K562 (cell line): ENCODE data around the gene RNF222. TPM values are rescaled to one million over a fixed set of nuclear protein-coding genes. Genes with fewer than 3 reads are reported as not detected.

ENCODE experiments used
- ATAC-seq: fragments of 200-7000 bp; cut with Tn5 transposase; 3 replicates; pipeline ENCODE4 v1.9.1; 2020; ENCODE audit warnings: moderate library complexity
- BruUV-seq: library from RNA; stranded (reverse); fragments of 400-500 nt; replicated peaks from 2 replicates; lab custom pipeline; 2021; lab: Mats Ljungman, UMichigan
- CTCF ChIA-PET: fragments of 300-600 bp; formaldehyde crosslinking; extraction: SDS; loops from one replicate; lab custom pipeline; 2021; ENCODE audit warnings: low intra/inter-chr PET ratio; lab: Yijun Ruan, JAX
- POLR2A ChIA-PET: fragments of 300-600, 350-650 bp; sonication (Branson Sonifier 250); formaldehyde crosslinking; extraction: SDS; loops from one replicate; lab custom pipeline; 2021; ENCODE audit warnings: antibody characterized with exemption, inconsistent platforms; lab: Yijun Ruan, JAX
- DNase-seq, 4 experiments: peaks; one replicate each; pipeline versions ENCODE4 v3.0.0 to v3.0.0-alpha.2; 2011 to 2018; ENCODE audit warnings: low spot score in 3 of 4, mixed read lengths in 3 of 4; ENCODE audit errors: extremely low read depth in 1 of 4
- FAIRE-seq: peaks from 2 replicates; lab custom pipeline; 2011; peaks lifted over from hg19 to GRCh38; lab: Jason Lieb, UNC
- H2AFZ ChIP-seq: 2 replicates; pipeline ENCODE4 v1.6.0; 2011; ENCODE audit warnings: low read depth, low read length, control low read depth, inconsistent platforms
- H3K27ac ChIP-seq: fragments of 200-600 bp; 3 replicates; pipeline ENCODE4 v1.8.0; 2011; ENCODE audit warnings: low read depth, mild to moderate bottlenecking, control low read depth, inconsistent platforms, low read length, moderate library complexity, mixed read lengths; ENCODE audit errors: extremely low read depth
- H3K27me3 ChIP-seq, 2 experiments: fragments of 300-600 bp in 1 of 2; 2 replicates in 1 of 2; 3 replicates in 1 of 2; pipeline versions ENCODE4 v1.6.0 to v1.8.0; 2011; ENCODE audit warnings: inconsistent platforms in 2 of 2, low read length in 2 of 2, mild to moderate bottlenecking in 1 of 2, mixed read lengths in 1 of 2, moderate library complexity in 1 of 2; ENCODE audit not compliant: control insufficient read depth in 2 of 2, insufficient read depth in 2 of 2
- H3K36me3 ChIP-seq: fragments of 300-600 bp; 3 replicates; pipeline ENCODE4 v1.8.0; 2011; ENCODE audit warnings: mild to moderate bottlenecking, low read length, inconsistent platforms; ENCODE audit not compliant: control insufficient read depth, insufficient read depth
- H3K4me1 ChIP-seq, 2 experiments: fragments of 200-600 bp in 1 of 2; replicated peaks in 1 of 2; 2 replicates in 1 of 2; 3 replicates in 1 of 2; pipeline versions ENCODE4 v1.5.1 to v1.8.0; 2011; ENCODE audit warnings: inconsistent platforms in 2 of 2, low read length in 2 of 2, mild to moderate bottlenecking in 1 of 2, mixed read lengths in 1 of 2, moderate library complexity in 1 of 2; ENCODE audit not compliant: control insufficient read depth in 2 of 2, insufficient read depth in 2 of 2
- H3K4me2 ChIP-seq: 2 replicates; pipeline ENCODE4 v1.6.1; 2011; ENCODE audit warnings: low read length, control low read depth, inconsistent platforms, mixed read lengths; ENCODE audit not compliant: insufficient read depth
- H3K4me3 ChIP-seq: fragments of 200-600 bp; sonication (generic), shearing (Covaris generic); 2 replicates; pipeline ENCODE4 v1.5.1; 2016; ENCODE audit warnings: control low read depth, inconsistent platforms
- H3K79me2 ChIP-seq: fragments of 200-600 bp; 3 replicates; pipeline ENCODE4 v1.8.0; 2011; ENCODE audit warnings: low read length, inconsistent platforms; ENCODE audit not compliant: control insufficient read depth, insufficient read depth
- H3K9ac ChIP-seq, 2 experiments: 2 replicates each; pipeline versions ENCODE4 v1.6.0 to v1.6.1; 2011; ENCODE audit warnings: low read depth in 2 of 2, low read length in 2 of 2, control low read depth in 1 of 2, inconsistent platforms in 1 of 2, mild to moderate bottlenecking in 1 of 2, mixed read lengths in 1 of 2; ENCODE audit not compliant: insufficient read depth in 1 of 2
- H3K9me1 ChIP-seq: one replicate; pipeline ENCODE4 v1.6.0; 2011; ENCODE audit warnings: inconsistent platforms, mild to moderate bottlenecking, low read length, moderate library complexity; ENCODE audit not compliant: control insufficient read depth, insufficient read depth
- H3K9me3 ChIP-seq: replicated peaks from 2 replicates; pipeline ENCODE4 v1.5.1; 2011; ENCODE audit warnings: low read depth, low read length, inconsistent platforms; ENCODE audit not compliant: control insufficient read depth, insufficient read depth
- H4K20me1 ChIP-seq: replicated peaks from 2 replicates; pipeline ENCODE4 v1.6.1; 2011; ENCODE audit warnings: low read length, inconsistent platforms, mixed read lengths; ENCODE audit not compliant: control insufficient read depth, insufficient read depth
- EZH2 ChIP-seq: IDR thresholded peaks from 2 replicates; pipeline ENCODE4 v1.6.1; 2012; ENCODE audit warnings: low read depth, mild to moderate bottlenecking, inconsistent platforms, low read length, borderline replicate concordance
- HDAC1 ChIP-seq, 2 experiments: fragments of 450-650 bp; IDR thresholded peaks; 2 replicates each; pipeline ENCODE4 v1.6.1; 2016 to 2017; ENCODE audit warnings: inconsistent platforms in 1 of 2, mild to moderate bottlenecking in 1 of 2, moderate library complexity in 1 of 2
- JUN ChIP-seq, 2 experiments: sonication (generic) in 1 of 2; formaldehyde crosslinking in 1 of 2; IDR thresholded peaks; 2 replicates each; pipeline versions ENCODE4 v1.6.1 to v1.8.0; 2012 to 2022; ENCODE audit warnings: borderline replicate concordance in 2 of 2, mild to moderate bottlenecking in 2 of 2, improper control_type of control experiment in 1 of 2, low read depth in 1 of 2, low read length in 1 of 2, missing genetic modification reagents in 1 of 2
- SLC30A9 ChIP-seq: fragments of 250-450 bp; sonication (Bioruptor Pico); IDR thresholded peaks from 2 replicates; pipeline ENCODE4 v1.8.0; 2022; ENCODE audit warnings: mild to moderate bottlenecking, moderate library complexity
- WGBS: fragments of 100-300 bp; shearing (Covaris generic); methylation state at CpG from one replicate; pipeline ENCODE4 v1.1.6; 2016; ENCODE audit warnings: low coverage, mixed read lengths; ENCODE audit not compliant: insufficient coverage; ENCODE audit errors: missing lambda C conversion rate; 5-methylcytosine and 5-hydroxymethylcytosine counted together
- in situ Hi-C: fragments of 300-500 bp; cut with MboI; formaldehyde crosslinking; loops from 4 replicates; pipeline ENCODE4 v1.15.0; 2018; ENCODE audit warnings: inconsistent platforms, mixed read lengths
- intact Hi-C: fragments of 100-400 bp; cut with micrococcal nuclease; formaldehyde crosslinking; loops from 2 replicates; pipeline ENCODE4 v1.14.2; 2022
- polyA plus RNA-seq, 8 experiments: library from polyadenylated mRNA; depleted of rRNA in 4 of 8; stranded (reverse) in 5 of 8; unstranded in 3 of 8; fragments of >200 nt; fragmentation: Nextera tagmentation in 2 of 8; fragmentation: Illumina TruSeq in 1 of 8; extraction: Ambion mirVana in 2 of 8; extraction: Trizol in 1 of 8; gene quantifications; 2 replicates each; pipeline versions ENCODE4 v1.2.1 to v1.2.3, GENCODE V29; 2011 to 2014; ENCODE audit warnings: inconsistent platforms in 1 of 8, missing spikeins in 1 of 8
- total RNA-seq, 7 experiments: library from RNA; depleted of rRNA in 6 of 7; stranded (reverse); fragments of >200 nt in 6 of 7; fragmentation: Illumina TruSeq in 2 of 7; extraction: Trizol in 2 of 7; gene quantifications; 2 replicates each; pipeline versions ENCODE4 v1.2.1 to v1.2.3, GENCODE V29; 2011 to 2021; ENCODE audit warnings: low replicate concordance in 1 of 7
- TF ChIP-seq, protein P1 (sequence below), 2 experiments: fragments of 450-650 bp; formaldehyde crosslinking in 1 of 2; IDR thresholded peaks; 2 replicates each; pipeline versions ENCODE4 v1.4.0 to v1.6.1; 2014 to 2020; ENCODE audit warnings: mild to moderate bottlenecking in 2 of 2, borderline replicate concordance in 1 of 2, low read depth in 1 of 2

The RNF222 gene
- total and polyA plus RNA-seq, 9 of the 15 experiments (the other 6 are each of a cell fraction or from before 2014, with no cell fraction given): not detected

DNA sequence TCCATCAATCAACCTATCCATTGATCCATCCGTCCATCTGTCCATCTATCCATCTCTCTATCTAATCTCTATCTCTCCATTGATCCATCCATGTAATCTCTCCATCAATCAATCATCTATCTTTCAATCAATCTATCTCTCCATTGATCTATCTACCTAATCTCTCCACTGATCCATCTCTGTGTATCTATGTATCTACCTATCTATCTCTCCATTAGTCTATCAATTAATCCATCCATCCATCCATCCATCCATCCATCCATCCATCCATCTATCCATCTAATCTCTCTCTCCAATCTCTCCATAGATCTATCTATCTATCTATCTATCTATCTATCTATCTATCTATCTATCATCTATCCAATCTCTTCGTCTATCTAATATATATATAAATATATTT lies 3.5 kb upstream of the RNF222 start (continued):
- TF ChIP-seq SLC30A9 (CRISPR knock-in tag) (no peak), HDAC1 (IDR thresholded peaks at IDR 0.05) (peak in 1 of 2 experiments; percentile 25; a peak in 1 of 4 replicates), JUN (IDR thresholded peaks at IDR 0.05; ENCODE audit: borderline replicate concordance, low read depth, low read length) (no peak), JUN (CRISPR knock-in tag; IDR thresholded peaks at IDR 0.05; ENCODE audit: borderline replicate concordance) (no peak)
- TF ChIP-seq, all 486 proteins: peak for 4

DNA sequence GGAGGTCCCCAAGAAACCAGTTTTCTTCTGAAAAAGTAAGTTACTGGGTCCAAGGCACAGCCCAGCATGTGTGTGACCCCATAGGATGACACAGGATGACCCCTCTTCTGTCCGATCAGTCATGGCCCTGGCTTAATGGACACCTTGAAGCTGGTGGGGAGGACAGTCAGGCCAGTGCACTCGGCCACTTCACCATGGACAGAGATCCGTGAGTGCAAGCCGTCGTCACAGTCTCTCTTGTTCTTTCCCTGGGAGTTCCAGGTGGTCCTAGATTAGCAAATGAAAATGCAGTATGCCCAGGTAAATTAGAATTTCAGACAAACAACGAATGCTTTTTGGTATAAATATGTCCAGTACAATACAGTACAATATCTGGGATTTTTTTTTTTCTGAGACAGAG lies 1.4 kb upstream of the RNF222 start:
- no peaks in the 10 kb centered on the region for H3K36me3 ChIP-seq
- H3K4me1 ChIP-seq: peaks cover 0 to 4% of the 10 kb centered on the region in 2 experiments; a peak in 2 of 5 replicates
- H4K20me1 ChIP-seq: no peaks in the 10 kb centered on the region
- intact Hi-C loops: no loop called here
- H3K4me2 ChIP-seq: no peak overlapping the region
- in situ Hi-C loops: loop anchor here (25.0 kb wide), 1 partner anchor 1138 kb away; no protein-coding TSS in a partner anchor
- no peak overlapping the region for H3K9ac ChIP-seq
- no peak overlapping the region for H3K27ac ChIP-seq
- ChIA-PET CTCF (no interaction called here), POLR2A (no interaction called here)
- no TSS peak for BruUV-seq
- no peak for FAIRE-seq
- peak; percentile 21; the same call in 1 of the 3 replicates for ATAC-seq
- no peak overlapping the region for H2AFZ ChIP-seq
- DNase-seq: no peak
- 8% methylated on average over 6 of the region's 6 CpGs for WGBS
- H3K27me3 ChIP-seq: peaks cover 0 to 15% of the 10 kb centered on the region in 2 experiments; a peak in 3 of 5 replicates
- H3K9me3 ChIP-seq: no peaks in the 10 kb centered on the region
- H3K4me3 ChIP-seq: no peak overlapping the region
- TF ChIP-seq, protein P1, sequence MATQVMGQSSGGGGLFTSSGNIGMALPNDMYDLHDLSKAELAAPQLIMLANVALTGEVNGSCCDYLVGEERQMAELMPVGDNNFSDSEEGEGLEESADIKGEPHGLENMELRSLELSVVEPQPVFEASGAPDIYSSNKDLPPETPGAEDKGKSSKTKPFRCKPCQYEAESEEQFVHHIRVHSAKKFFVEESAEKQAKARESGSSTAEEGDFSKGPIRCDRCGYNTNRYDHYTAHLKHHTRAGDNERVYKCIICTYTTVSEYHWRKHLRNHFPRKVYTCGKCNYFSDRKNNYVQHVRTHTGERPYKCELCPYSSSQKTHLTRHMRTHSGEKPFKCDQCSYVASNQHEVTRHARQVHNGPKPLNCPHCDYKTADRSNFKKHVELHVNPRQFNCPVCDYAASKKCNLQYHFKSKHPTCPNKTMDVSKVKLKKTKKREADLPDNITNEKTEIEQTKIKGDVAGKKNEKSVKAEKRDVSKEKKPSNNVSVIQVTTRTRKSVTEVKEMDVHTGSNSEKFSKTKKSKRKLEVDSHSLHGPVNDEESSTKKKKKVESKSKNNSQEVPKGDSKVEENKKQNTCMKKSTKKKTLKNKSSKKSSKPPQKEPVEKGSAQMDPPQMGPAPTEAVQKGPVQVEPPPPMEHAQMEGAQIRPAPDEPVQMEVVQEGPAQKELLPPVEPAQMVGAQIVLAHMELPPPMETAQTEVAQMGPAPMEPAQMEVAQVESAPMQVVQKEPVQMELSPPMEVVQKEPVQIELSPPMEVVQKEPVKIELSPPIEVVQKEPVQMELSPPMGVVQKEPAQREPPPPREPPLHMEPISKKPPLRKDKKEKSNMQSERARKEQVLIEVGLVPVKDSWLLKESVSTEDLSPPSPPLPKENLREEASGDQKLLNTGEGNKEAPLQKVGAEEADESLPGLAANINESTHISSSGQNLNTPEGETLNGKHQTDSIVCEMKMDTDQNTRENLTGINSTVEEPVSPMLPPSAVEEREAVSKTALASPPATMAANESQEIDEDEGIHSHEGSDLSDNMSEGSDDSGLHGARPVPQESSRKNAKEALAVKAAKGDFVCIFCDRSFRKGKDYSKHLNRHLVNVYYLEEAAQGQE (IDR thresholded peaks at IDR 0.05; ENCODE audit: borderline replicate concordance): peak; percentile 34
- TF ChIP-seq, protein P1 (CRISPR knock-in tag; IDR thresholded peaks at IDR 0.05; ENCODE audit: low read depth): no peak
- TF ChIP-seq EZH2: no peak
- no peaks in the 10 kb centered on the region for H3K9me1 ChIP-seq
- no peaks in the 10 kb centered on the region for H3K79me2 ChIP-seq
